SU-DHL-6 (cell line): ENCODE results near the gene LDB2.

Source experiments
- H2AFZ ChIP-seq: fragments of 200-600 bp; sonication (generic); 2 replicates; pipeline ENCODE4 v1.6.1; 2014; ENCODE audit warnings: low read depth, mild to moderate bottlenecking, moderate library complexity, mixed read lengths, antibody characterized with exemption, low read length; ENCODE audit not compliant: severe bottlenecking
- H3F3A ChIP-seq: fragments of 200-600 bp; shearing (Covaris generic); 2 replicates; pipeline ENCODE4 v1.6.0; 2016; ENCODE audit warnings: antibody characterized with exemption, mild to moderate bottlenecking; ENCODE audit not compliant: insufficient read depth
- H3K27ac ChIP-seq: fragments of 200-600 bp; sonication (generic); 2 replicates; pipeline ENCODE4 v1.5.1; 2016; ENCODE audit warnings: low read depth, mild to moderate bottlenecking, low read length, moderate library complexity, mixed read lengths
- H3K27me3 ChIP-seq: fragments of 200-600 bp; sonication (generic), shearing (Covaris generic); 2 replicates; pipeline ENCODE4 v1.6.0; 2014; ENCODE audit warnings: mild to moderate bottlenecking, low read length
- H3K36me3 ChIP-seq: fragments of 200-600 bp; sonication (generic); 2 replicates; pipeline ENCODE4 v1.6.1; 2014; ENCODE audit warnings: mild to moderate bottlenecking, low read length, mixed read lengths
- H3K4me2 ChIP-seq: fragments of 300-600, 200-600 bp; shearing (Covaris generic), sonication (generic); 2 replicates; pipeline ENCODE4 v1.6.0; 2014; ENCODE audit warnings: low read length, low read depth, mild to moderate bottlenecking; ENCODE audit not compliant: poor library complexity, severe bottlenecking
- H3K4me3 ChIP-seq: fragments of 200-600 bp; sonication (generic); 2 replicates; pipeline ENCODE4 v1.5.1; 2014; ENCODE audit warnings: antibody characterized with exemption, low read length, mild to moderate bottlenecking, mixed read lengths; ENCODE audit not compliant: insufficient read depth, poor library complexity, severe bottlenecking
- H3K79me2 ChIP-seq: fragments of 200-600 bp; sonication (generic); 2 replicates; pipeline ENCODE4 v1.6.1; 2014; ENCODE audit warnings: mild to moderate bottlenecking, low read length, moderate library complexity; ENCODE audit not compliant: insufficient read depth
- H3K9ac ChIP-seq: fragments of 200-600 bp; sonication (generic); 2 replicates; pipeline ENCODE4 v1.7.0; 2014; ENCODE audit warnings: mild to moderate bottlenecking, low read length
- H3K9me2 ChIP-seq: fragments of 200-600 bp; sonication (generic); replicated peaks from 2 replicates; pipeline ENCODE4 v1.6.1; 2014; ENCODE audit warnings: low read length; ENCODE audit not compliant: insufficient read depth
- H3K9me3 ChIP-seq: fragments of 200-600 bp; sonication (generic); 2 replicates; pipeline ENCODE4 v1.6.1; 2014; ENCODE audit warnings: low read length, mixed read lengths; ENCODE audit not compliant: insufficient read depth
- H4K20me1 ChIP-seq: fragments of 200-600 bp; sonication (generic); 2 replicates; pipeline ENCODE4 v1.6.1; 2014; ENCODE audit warnings: low read depth, mild to moderate bottlenecking, antibody characterized with exemption, low read length, moderate library complexity, mixed read lengths
- CTCF ChIP-seq: fragments of 200-600 bp; sonication (generic); IDR thresholded peaks from one replicate; pipeline ENCODE4 v1.5.1; 2017; ENCODE audit warnings: antibody characterized with exemption, mild to moderate bottlenecking, low read length, moderate library complexity; ENCODE audit not compliant: insufficient read depth, poor library complexity, severe bottlenecking
- EZH2phosphoT487 ChIP-seq: fragments of 200-600 bp; sonication (generic), shearing (Covaris generic); conservative IDR thresholded peaks from 2 replicates; pipeline ENCODE4 v1.6.1; 2018; ENCODE audit warnings: mild to moderate bottlenecking, antibody characterized with exemption, low read length, moderate library complexity, mixed read lengths

Gene LDB2

DNA sequence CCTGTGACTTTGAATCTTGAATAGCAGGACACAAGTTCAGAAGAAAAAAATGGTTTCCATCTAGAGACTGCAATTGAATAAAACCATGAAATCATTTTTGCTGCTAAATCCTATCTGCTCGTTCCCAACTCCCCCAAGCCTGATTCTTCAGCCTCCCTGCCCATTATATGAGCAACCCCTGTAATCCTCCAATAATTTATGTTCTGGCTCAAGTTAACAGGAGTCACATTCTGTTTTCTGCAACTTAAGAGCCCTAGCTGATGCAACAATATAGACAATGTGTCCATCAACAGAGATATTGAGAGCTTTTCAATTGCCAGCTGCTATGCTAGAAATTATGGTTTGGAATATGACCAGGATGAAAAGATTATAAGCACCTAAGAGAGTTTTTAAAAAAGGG lies 84.1 kb downstream of the LDB2 start:
- Histone ChIP-seq H4K20me1 (no peaks in the 10 kb centered on the region), H3K27ac (no peak overlapping the region), H3K79me2 (no peaks in the 10 kb centered on the region), H3K27me3 (no peaks in the 10 kb centered on the region), H2AFZ (no peak overlapping the region), H3F3A (no peaks in the 10 kb centered on the region), H3K9ac (no peak overlapping the region), H3K4me3 (no peak overlapping the region), H3K4me2 (no peak overlapping the region), H3K36me3 (no peaks in the 10 kb centered on the region), H3K9me2 (no peaks in the 10 kb centered on the region), H3K9me3 (no peaks in the 10 kb centered on the region)
- TF ChIP-seq EZH2phosphoT487 (no peak), CTCF (no peak)

DNA sequence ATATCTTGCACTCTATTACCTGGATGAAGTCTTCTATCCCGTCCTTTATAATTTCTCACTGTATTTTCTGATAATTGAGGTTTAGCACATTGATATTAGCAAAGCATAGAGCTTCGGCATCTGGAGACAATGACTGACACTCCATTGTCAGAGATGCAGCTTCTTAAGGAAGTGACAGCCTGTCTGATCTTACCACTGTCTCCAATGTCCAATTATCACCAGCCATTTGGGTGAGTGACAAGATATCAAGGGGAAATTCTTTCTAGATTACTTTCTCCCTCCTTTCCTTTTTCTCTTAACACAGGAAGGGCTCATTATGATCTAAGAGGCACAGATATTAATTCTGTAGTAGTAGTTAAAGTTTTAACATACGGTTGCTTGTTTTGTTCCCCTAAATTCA lies 86.4 kb downstream of the LDB2 start:
- no peak overlapping the region for H3K4me3 ChIP-seq
- H3K4me2 ChIP-seq, result no peak overlapping the region
- H3K9me2 ChIP-seq, result no peaks in the 10 kb centered on the region
- H4K20me1 ChIP-seq, result no peaks in the 10 kb centered on the region
- H3F3A ChIP-seq, result no peaks in the 10 kb centered on the region
- H3K9ac ChIP-seq, result no peak overlapping the region
- no peak overlapping the region for H2AFZ ChIP-seq
- H3K9me3 ChIP-seq, result no peaks in the 10 kb centered on the region
- H3K27me3 ChIP-seq, result no peaks in the 10 kb centered on the region
- no peak overlapping the region for H3K27ac ChIP-seq
- no peak for TF ChIP-seq EZH2phosphoT487
- no peak for TF ChIP-seq CTCF
- H3K79me2 ChIP-seq, result no peaks in the 10 kb centered on the region
- no peaks in the 10 kb centered on the region for H3K36me3 ChIP-seq

DNA sequence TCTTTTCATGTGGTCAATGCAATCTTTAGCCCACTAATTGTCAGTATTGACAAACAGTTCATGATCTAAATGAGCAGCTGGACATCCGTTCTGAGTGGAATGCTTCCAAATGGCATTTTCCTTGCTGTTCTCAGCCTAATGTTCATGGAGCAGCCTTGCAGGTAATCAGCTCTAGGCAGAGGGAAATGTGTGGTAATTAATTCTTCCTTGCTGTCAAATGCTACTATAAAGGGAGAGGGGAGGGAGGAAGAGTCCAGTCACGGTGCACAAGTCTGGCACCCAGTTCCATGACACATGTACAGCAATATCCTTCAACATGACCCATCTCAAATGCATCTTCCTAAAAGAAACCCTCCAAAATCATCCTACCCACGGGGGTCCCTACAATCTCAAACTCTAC lies 88.5 kb downstream of the LDB2 start:
- TF ChIP-seq EZH2phosphoT487 (no peak), CTCF (no peak)
- Histone ChIP-seq H3F3A (no peaks in the 10 kb centered on the region), H3K27me3 (no peaks in the 10 kb centered on the region), H3K9me3 (no peaks in the 10 kb centered on the region), H3K79me2 (no peaks in the 10 kb centered on the region), H2AFZ (no peak overlapping the region), H3K27ac (no peak overlapping the region), H3K9me2 (no peaks in the 10 kb centered on the region), H4K20me1 (no peaks in the 10 kb centered on the region), H3K4me2 (no peak overlapping the region), H3K4me3 (no peak overlapping the region), H3K9ac (no peak overlapping the region), H3K36me3 (no peaks in the 10 kb centered on the region)

- Histone ChIP-seq H3K27ac (no peak overlapping the region), H3K9me2 (no peaks in the 10 kb centered on the region), H3K36me3 (no peaks in the 10 kb centered on the region), H3K79me2 (no peaks in the 10 kb centered on the region), H3K9me3 (no peaks in the 10 kb centered on the region), H3K4me3 (no peak overlapping the region), H3F3A (no peaks in the 10 kb centered on the region), H2AFZ (no peak overlapping the region), H4K20me1 (no peaks in the 10 kb centered on the region), H3K4me2 (no peak overlapping the region), H3K9ac (no peak overlapping the region), H3K27me3 (no peaks in the 10 kb centered on the region)
- no peak for TF ChIP-seq EZH2phosphoT487
- no peak for TF ChIP-seq CTCF
Measured at GRCh38 chr4:16809064-16809463, 89.4 kb downstream of the LDB2 start.
